Lower leg skin (tissue), 4 donors: Measurements from ENCODE around the gene GOLGA1. TPM values are rescaled to one million over a fixed set of nuclear protein-coding genes. Genes with fewer than 3 reads are reported as not detected.
"Not testable (repeated sequence)": the region's sequence is repeated elsewhere in the genome, so short reads cannot be mapped to it uniquely, and the experiment has no call there.

Source experiments
- DNase-seq, 2 donors: peaks; one replicate each; pipeline ENCODE4 v3.0.0-alpha.2; 2019; ENCODE audit warnings: low spot score in 2 of 2
- H3K4me3 ChIP-seq: fragments of 200-600 bp; sonication (generic); 2 replicates; pipeline ENCODE4 v1.5.1; 2017; ENCODE audit warnings: mild to moderate bottlenecking, low read depth; ENCODE audit not compliant: poor library complexity, severe bottlenecking
- CTCF ChIP-seq, 3 donors: fragments of 450-650 bp; IDR thresholded peaks; one replicate each; pipeline ENCODE4 v1.5.1; 2016; ENCODE audit warnings: antibody characterized with exemption in 3 of 3, mild to moderate bottlenecking in 3 of 3, moderate library complexity in 2 of 3
- POLR2A ChIP-seq, 2 donors: fragments of 450-650 bp; IDR thresholded peaks; one replicate each; pipeline ENCODE4 v1.6.1; 2016 to 2017; ENCODE audit warnings: antibody characterized with exemption in 2 of 2, mild to moderate bottlenecking in 1 of 2, moderate library complexity in 1 of 2
- WGBS, 2 donors: methylation state at CpG; one replicate each; pipeline ENCODE4 v1.1.5; 2018; 5-methylcytosine and 5-hydroxymethylcytosine counted together
- intact Hi-C: fragments of 100-400 bp; cut with DNase I; formaldehyde crosslinking; loops from one replicate; pipeline ENCODE4 v1.15.0; 2023; ENCODE audit warnings: low total_unique reads
- total RNA-seq, 4 donors: library from RNA; depleted of rRNA; stranded (reverse); fragments of >200 nt; gene quantifications; one replicate each; pipeline ENCODE4 v1.1.0, GENCODE V29; 2016

The GOLGA1 gene
- total RNA-seq, 4 donors from 2014 or later = 15.0 to 23.4 (median 18.0) TPM

GRCh38 chr9:124844291-124844690 is 96.6 kb downstream of the GOLGA1 start:
- TF ChIP-seq CTCF (IDR thresholded peaks at IDR 0.05) (no peak), POLR2A (IDR thresholded peaks at IDR 0.05) (no peak)
- 66 to 67% methylated on average over 4 of the region's 4 CpGs for WGBS, 2 donors
- DNase-seq = no peak
- intact Hi-C loops = no loop called here
- no peak overlapping the region for H3K4me3 ChIP-seq

GRCh38 chr9:124843456-124844034 is 97.3 kb downstream of the GOLGA1 start:
- WGBS, 2 donors = 74 to 81% methylated on average over 11 of the region's 11 CpGs
- DNase-seq = no peak
- no peak overlapping the region for H3K4me3 ChIP-seq
- TF ChIP-seq POLR2A (IDR thresholded peaks at IDR 0.05) = no peak
- TF ChIP-seq CTCF (IDR thresholded peaks at IDR 0.05) = no peak
- intact Hi-C loops = no loop called here

- no peak for DNase-seq
- intact Hi-C loops = no loop called here
- WGBS, 2 donors = 67 to 72% methylated on average over 14 of the region's 14 CpGs
- no peak for TF ChIP-seq CTCF (IDR thresholded peaks at IDR 0.05)
- no peak for TF ChIP-seq POLR2A (IDR thresholded peaks at IDR 0.05)
- no peak overlapping the region for H3K4me3 ChIP-seq
Measured at GRCh38 chr9:124841075-124841821, 99.6 kb downstream of the GOLGA1 start.

GRCh38 chr9:124840300-124840833 is 100.5 kb downstream of the GOLGA1 start:
- no peak for DNase-seq
- intact Hi-C loops = no loop called here
- TF ChIP-seq CTCF (IDR thresholded peaks at IDR 0.05) (no peak), POLR2A (IDR thresholded peaks at IDR 0.05) (no peak)
- no peak overlapping the region for H3K4me3 ChIP-seq
- WGBS, 2 donors = 64 to 75% methylated on average over 18 of the region's 18 CpGs

GRCh38 chr9:124839612-124840299 is 101.1 kb downstream of the GOLGA1 start:
- WGBS, 2 donors = 65 to 68% methylated on average over 10 to 12 of the region's 12 CpGs
- no peak overlapping the region for H3K4me3 ChIP-seq
- intact Hi-C loops = no loop called here
- TF ChIP-seq POLR2A (IDR thresholded peaks at IDR 0.05) = no peak
- TF ChIP-seq CTCF (IDR thresholded peaks at IDR 0.05) = no peak
- DNase-seq = no peak

GRCh38 chr9:124838567-124839275 is 102.2 kb downstream of the GOLGA1 start:
- H3K4me3 ChIP-seq, DNase-seq, intact Hi-C loops: not testable (repeated sequence)
- WGBS, 2 donors = 66 to 89% methylated on average over 18 to 25 of the region's 52 CpGs

- H3K4me3 ChIP-seq, intact Hi-C loops, DNase-seq: not testable (repeated sequence)
- WGBS, 2 donors = 73 to 82% methylated on average over 5 of the region's 5 CpGs
Measured at GRCh38 chr9:124838132-124838531, 102.8 kb downstream of the GOLGA1 start.
